ENCODE results near the gene ZNF329.
A peak's percentile ranks its signal among the peaks of the same experiment; 100 is the strongest.

Gene ZNF329

DNA sequence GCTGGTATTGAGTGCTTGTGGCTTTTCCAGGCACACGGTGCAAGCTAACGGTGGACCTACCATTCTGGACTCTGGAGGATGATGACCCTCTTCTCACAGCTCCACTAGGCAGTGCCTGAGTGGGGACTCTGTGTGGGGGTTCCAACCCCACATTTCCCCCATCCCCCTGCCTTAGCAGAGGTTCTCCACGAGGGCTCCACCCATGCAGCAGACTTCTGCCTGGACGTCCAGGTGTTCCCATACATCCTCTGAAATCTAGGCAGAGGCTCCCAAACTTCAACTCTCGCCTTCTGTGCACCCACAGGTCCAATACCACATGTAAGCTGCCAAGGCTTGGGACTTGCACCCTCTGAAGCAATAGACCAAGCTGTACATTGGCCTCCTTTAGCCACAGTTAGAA lies 27.2 kb downstream of the ZNF329 start:
- Histone ChIP-seq H3K27ac (ENCODE audit: low read depth, low read length) (no peak overlapping the region), H3K4me3 (ENCODE audit: low read depth in 1 of 5, low read length in 5 of 5) (peak overlapping the region; percentile 17 to 59 (median 32)), H3K36me3 (ENCODE audit: control insufficient read depth in 5 of 5, insufficient read depth in 5 of 5, low read length in 5 of 5) (peaks cover 7 to 19% (median 11%) of the 10 kb centered on the region in 5 donors), H3K27me3 (ENCODE audit: control insufficient read depth in 5 of 5, insufficient read depth in 4 of 5, low read length in 5 of 5) (no peaks in the 10 kb centered on the region), H3K9me3 (ENCODE audit: control insufficient read depth in 5 of 5, low read length in 5 of 5) (peaks cover 73 to 98% (median 94%) of the 10 kb centered on the region in 5 donors), H3K4me1 (ENCODE audit: control insufficient read depth in 5 of 5, insufficient read depth in 5 of 5, low read length in 5 of 5) (no peaks in the 10 kb centered on the region), H3K9ac (ENCODE audit: low read length in 5 of 5) (no peak overlapping the region)

DNA sequence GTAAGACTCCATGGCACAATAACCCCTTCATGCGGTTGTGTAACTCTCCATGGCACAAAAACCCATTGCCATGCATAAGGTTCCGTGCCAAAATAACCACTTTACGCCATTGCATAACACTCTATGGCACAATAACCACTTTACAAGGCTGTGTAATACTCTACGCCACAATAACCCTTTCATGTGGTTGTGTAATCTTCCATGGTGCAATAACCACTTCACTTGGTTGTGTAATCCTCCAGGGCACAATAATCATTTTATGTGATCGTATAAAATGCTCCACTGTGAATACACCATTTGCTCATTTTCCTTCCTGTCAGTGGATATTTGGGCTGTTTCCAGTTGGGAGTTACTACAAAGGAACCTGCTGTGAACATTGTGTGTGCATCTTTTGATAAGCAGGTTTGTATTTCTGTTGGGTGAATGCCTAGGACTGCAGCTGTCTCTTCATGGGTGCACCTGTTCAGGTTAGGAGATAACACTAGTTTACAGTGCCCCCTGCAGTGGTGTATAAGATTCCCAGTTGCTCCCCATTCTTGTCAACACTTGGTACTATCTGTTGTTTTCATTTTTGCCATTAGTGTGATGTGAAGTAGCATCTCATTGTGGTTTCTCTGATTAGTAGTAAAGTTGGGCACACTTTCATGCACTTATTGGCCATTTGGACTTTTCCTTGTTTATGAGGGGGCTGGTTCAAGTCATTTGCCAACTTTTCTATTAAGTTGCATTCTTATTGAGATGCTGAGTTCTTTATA lies 31.4 kb downstream of the ZNF329 start:
- Histone ChIP-seq H3K27ac (ENCODE audit: low read depth, low read length) (no peak overlapping the region), H3K4me3 (ENCODE audit: low read depth in 1 of 5, low read length in 5 of 5) (peak overlapping the region in 4 of 5 donors; percentile 24 to 51 (median 49))

GRCh38 chr19:58117841-58118575 lies 32.6 kb downstream of the ZNF329 start:
- Histone ChIP-seq H3K9ac (ENCODE audit: low read length in 5 of 5) (no peak overlapping the region), H3K4me3 (ENCODE audit: low read depth in 1 of 5, low read length in 5 of 5) (peak overlapping the region in 4 of 5 donors; percentile 2 to 61 (median 44)), H3K27me3 (ENCODE audit: control insufficient read depth in 5 of 5, insufficient read depth in 4 of 5, low read length in 5 of 5) (no peaks in the 10 kb centered on the region), H3K27ac (ENCODE audit: low read depth, low read length) (no peak overlapping the region), H3K36me3 (ENCODE audit: control insufficient read depth in 5 of 5, insufficient read depth in 5 of 5, low read length in 5 of 5) (no peaks in the 10 kb centered on the region), H3K9me3 (ENCODE audit: control insufficient read depth in 5 of 5, low read length in 5 of 5) (peaks cover 55 to 94% (median 91%) of the 10 kb centered on the region in 5 donors), H3K4me1 (ENCODE audit: control insufficient read depth in 5 of 5, insufficient read depth in 5 of 5, low read length in 5 of 5) (peaks cover 0 to 3% (median 0%) of the 10 kb centered on the region in 5 donors)

More for the DNA sequence above, 31.4 kb downstream of the ZNF329 start:
- peaks cover 0 to 3% (median 0%) of the 10 kb centered on the region in 5 donors for H3K4me1 ChIP-seq (ENCODE audit: control insufficient read depth in 5 of 5, insufficient read depth in 5 of 5, low read length in 5 of 5)
- H3K9me3 ChIP-seq (ENCODE audit: control insufficient read depth in 5 of 5, low read length in 5 of 5) = peaks cover 60 to 95% (median 91%) of the 10 kb centered on the region in 5 donors
- no peaks in the 10 kb centered on the region for H3K27me3 ChIP-seq (ENCODE audit: control insufficient read depth in 5 of 5, insufficient read depth in 4 of 5, low read length in 5 of 5)
- no peak overlapping the region for H3K9ac ChIP-seq (ENCODE audit: low read length in 5 of 5)
- no peaks in the 10 kb centered on the region for H3K36me3 ChIP-seq (ENCODE audit: control insufficient read depth in 5 of 5, insufficient read depth in 5 of 5, low read length in 5 of 5)

DNA sequence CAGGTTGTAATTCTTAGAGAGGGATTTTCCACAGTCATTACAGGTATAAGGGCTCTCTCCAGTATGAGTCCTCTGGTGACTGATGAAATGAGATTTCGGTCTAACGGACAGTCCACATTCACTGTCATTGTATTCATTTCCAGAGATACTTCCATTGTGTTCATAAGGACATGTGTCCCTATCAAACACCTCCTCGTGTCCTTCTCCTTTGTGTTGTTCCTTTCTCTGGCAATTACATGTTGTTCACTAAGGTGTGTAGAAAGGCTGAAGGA lies 42.1 kb downstream of the ZNF329 start:
- no peaks in the 10 kb centered on the region for H3K36me3 ChIP-seq (ENCODE audit: control insufficient read depth in 5 of 5, insufficient read depth in 5 of 5, low read length in 5 of 5)
- no peak overlapping the region for H3K27ac ChIP-seq (ENCODE audit: low read depth, low read length)
- H3K27me3 ChIP-seq (ENCODE audit: control insufficient read depth in 5 of 5, insufficient read depth in 4 of 5, low read length in 5 of 5) = no peaks in the 10 kb centered on the region
- peak overlapping the region in 4 of 5 donors; percentile 25 to 53 (median 50) for H3K4me3 ChIP-seq (ENCODE audit: low read depth in 1 of 5, low read length in 5 of 5)
- H3K9ac ChIP-seq (ENCODE audit: low read length in 5 of 5) = no peak overlapping the region
- peaks cover 53 to 89% (median 82%) of the 10 kb centered on the region in 5 donors for H3K9me3 ChIP-seq (ENCODE audit: control insufficient read depth in 5 of 5, low read length in 5 of 5)
- H3K4me1 ChIP-seq (ENCODE audit: control insufficient read depth in 5 of 5, insufficient read depth in 5 of 5, low read length in 5 of 5) = no peaks in the 10 kb centered on the region

DNA sequence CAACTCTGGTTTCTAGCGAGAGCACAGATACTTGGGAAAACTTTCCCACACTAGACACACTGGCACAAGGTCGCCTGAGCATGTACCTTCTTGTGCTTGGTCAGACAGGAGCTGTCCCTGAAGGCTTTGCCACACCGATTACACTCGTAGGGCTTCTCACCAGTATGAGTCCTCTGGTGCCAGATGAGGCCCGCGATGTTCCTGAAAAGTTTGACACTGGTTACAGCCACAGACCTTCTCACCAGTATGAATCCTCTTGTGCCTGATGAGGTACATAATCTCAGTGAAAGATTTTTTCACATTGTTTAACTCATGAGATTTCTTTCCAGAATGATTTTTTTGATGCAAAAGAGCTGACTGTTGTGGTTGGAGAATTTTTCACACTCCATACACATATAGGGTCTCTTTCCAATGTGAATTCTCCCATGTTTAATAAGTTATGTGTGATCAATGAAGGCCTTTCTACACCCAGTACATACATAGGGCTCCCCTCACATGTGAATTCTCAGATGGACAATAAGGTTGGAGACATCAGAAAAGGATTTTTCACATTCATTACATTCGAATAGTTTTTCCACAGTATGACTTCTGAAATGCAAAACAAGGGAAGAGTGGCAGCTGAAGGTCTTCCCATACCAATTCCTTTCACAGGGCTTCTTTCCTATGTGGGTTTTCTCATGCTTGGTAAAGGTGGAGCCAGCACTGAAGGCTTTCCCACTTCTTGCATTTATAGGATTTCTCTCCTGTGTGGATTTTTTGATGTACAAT lies 42.6 kb downstream of the ZNF329 start:
- H3K9me3 ChIP-seq (ENCODE audit: control insufficient read depth in 5 of 5, low read length in 5 of 5) = peaks cover 54 to 89% (median 82%) of the 10 kb centered on the region in 5 donors
- H3K4me1 ChIP-seq (ENCODE audit: control insufficient read depth in 5 of 5, insufficient read depth in 5 of 5, low read length in 5 of 5) = no peaks in the 10 kb centered on the region
- H3K9ac ChIP-seq (ENCODE audit: low read length in 5 of 5) = no peak overlapping the region
- H3K4me3 ChIP-seq (ENCODE audit: low read depth in 1 of 5, low read length in 5 of 5) = peak overlapping the region; percentile 31 to 53 (median 51)
- H3K36me3 ChIP-seq (ENCODE audit: control insufficient read depth in 5 of 5, insufficient read depth in 5 of 5, low read length in 5 of 5) = no peaks in the 10 kb centered on the region
- H3K27me3 ChIP-seq (ENCODE audit: control insufficient read depth in 5 of 5, insufficient read depth in 4 of 5, low read length in 5 of 5) = no peaks in the 10 kb centered on the region
- H3K27ac ChIP-seq (ENCODE audit: low read depth, low read length) = no peak overlapping the region

DNA sequence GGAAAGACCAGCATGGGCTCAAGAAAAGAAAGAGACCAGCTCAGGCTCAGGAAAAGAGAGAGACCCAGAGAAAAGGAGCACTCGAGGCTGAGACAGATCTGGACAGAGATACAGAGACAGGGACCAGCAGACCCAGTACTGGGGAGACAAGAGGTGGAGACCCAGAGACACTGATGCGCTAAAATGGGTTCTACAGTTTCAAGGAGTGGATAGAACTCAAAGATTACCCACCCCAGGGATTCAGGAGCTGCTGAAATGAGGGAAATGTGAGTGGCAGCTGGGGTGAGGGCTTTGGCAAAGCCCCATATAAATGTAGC lies 51.9 kb downstream of the ZNF329 start:
- Histone ChIP-seq H3K4me3 (ENCODE audit: low read depth in 1 of 5, low read length in 5 of 5) (peak overlapping the region; percentile 85 to 94 (median 87)), H3K9ac (ENCODE audit: low read length in 5 of 5) (peak overlapping the region; percentile 83 to 95 (median 90)), H3K9me3 (ENCODE audit: control insufficient read depth in 5 of 5, low read length in 5 of 5) (peaks cover 5 to 61% (median 40%) of the 10 kb centered on the region in 5 donors), H3K4me1 (ENCODE audit: control insufficient read depth in 5 of 5, insufficient read depth in 5 of 5, low read length in 5 of 5) (peaks cover 4 to 17% (median 15%) of the 10 kb centered on the region in 5 donors), H3K36me3 (ENCODE audit: control insufficient read depth in 5 of 5, insufficient read depth in 5 of 5, low read length in 5 of 5) (no peaks in the 10 kb centered on the region), H3K27ac (ENCODE audit: low read depth, low read length) (peak overlapping the region; percentile 99), H3K27me3 (ENCODE audit: control insufficient read depth in 5 of 5, insufficient read depth in 4 of 5, low read length in 5 of 5) (no peaks in the 10 kb centered on the region)

GRCh38 chr19:58097781-58098681 lies 52.6 kb downstream of the ZNF329 start, which contains the start of gene ZSCAN18:
Gene ZSCAN18, minus strand, starts transcription at chr19:58098231. Its CDS starts 7,964 bp downstream, at chr19:58090267.
- H3K4me1 ChIP-seq (ENCODE audit: control insufficient read depth in 5 of 5, insufficient read depth in 5 of 5, low read length in 5 of 5) = peaks cover 5 to 17% (median 15%) of the 10 kb centered on the region in 5 donors
- H3K4me3 ChIP-seq (ENCODE audit: low read depth in 1 of 5, low read length in 5 of 5) = peak within 1 kb of the TSS; percentile 85 to 94 (median 87)
- H3K27me3 ChIP-seq (ENCODE audit: control insufficient read depth in 5 of 5, insufficient read depth in 4 of 5, low read length in 5 of 5) = no peaks in the 10 kb centered on the region
- no peaks in the 10 kb centered on the region for H3K36me3 ChIP-seq (ENCODE audit: control insufficient read depth in 5 of 5, insufficient read depth in 5 of 5, low read length in 5 of 5)
- H3K27ac ChIP-seq (ENCODE audit: low read depth, low read length) = peak within 1 kb of the TSS; percentile 99
- H3K9ac ChIP-seq (ENCODE audit: low read length in 5 of 5) = peak within 1 kb of the TSS; percentile 83 to 95 (median 90)
- peaks cover 0 to 61% (median 38%) of the 10 kb centered on the region in 5 donors for H3K9me3 ChIP-seq (ENCODE audit: control insufficient read depth in 5 of 5, low read length in 5 of 5)

DNA sequence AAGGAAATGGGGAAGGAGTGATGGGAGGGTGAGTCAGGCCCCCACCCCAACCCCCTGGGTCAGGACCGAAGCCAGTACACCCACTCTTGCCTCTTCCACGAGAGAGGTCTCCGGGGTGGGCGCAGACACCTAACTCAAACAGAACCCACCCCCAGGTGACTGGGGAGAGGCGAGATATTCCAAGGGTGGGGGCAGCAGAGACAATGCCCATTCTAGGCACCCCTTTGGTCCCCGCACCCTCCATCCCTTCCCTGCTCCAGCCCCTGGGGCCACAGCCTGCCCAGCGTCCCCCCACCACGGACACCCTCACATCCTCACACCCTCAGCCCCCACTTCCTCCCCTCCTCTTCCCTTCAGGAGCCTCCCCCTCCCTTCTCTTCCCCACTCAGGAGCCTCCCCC lies 53.2 kb downstream of the ZNF329 start:
- Histone ChIP-seq H3K27ac (ENCODE audit: low read depth, low read length) (no peak overlapping the region), H3K9ac (ENCODE audit: low read length in 5 of 5) (peak overlapping the region in 3 of 5 donors; percentile 29 to 56 (median 47)), H3K9me3 (ENCODE audit: control insufficient read depth in 5 of 5, low read length in 5 of 5) (peaks cover 0 to 55% (median 36%) of the 10 kb centered on the region in 5 donors), H3K4me1 (ENCODE audit: control insufficient read depth in 5 of 5, insufficient read depth in 5 of 5, low read length in 5 of 5) (peaks cover 5 to 17% (median 15%) of the 10 kb centered on the region in 5 donors), H3K27me3 (ENCODE audit: control insufficient read depth in 5 of 5, insufficient read depth in 4 of 5, low read length in 5 of 5) (no peaks in the 10 kb centered on the region), H3K4me3 (ENCODE audit: low read depth in 1 of 5, low read length in 5 of 5) (peak overlapping the region; percentile 62 to 94 (median 86)), H3K36me3 (ENCODE audit: control insufficient read depth in 5 of 5, insufficient read depth in 5 of 5, low read length in 5 of 5) (no peaks in the 10 kb centered on the region)

DNA sequence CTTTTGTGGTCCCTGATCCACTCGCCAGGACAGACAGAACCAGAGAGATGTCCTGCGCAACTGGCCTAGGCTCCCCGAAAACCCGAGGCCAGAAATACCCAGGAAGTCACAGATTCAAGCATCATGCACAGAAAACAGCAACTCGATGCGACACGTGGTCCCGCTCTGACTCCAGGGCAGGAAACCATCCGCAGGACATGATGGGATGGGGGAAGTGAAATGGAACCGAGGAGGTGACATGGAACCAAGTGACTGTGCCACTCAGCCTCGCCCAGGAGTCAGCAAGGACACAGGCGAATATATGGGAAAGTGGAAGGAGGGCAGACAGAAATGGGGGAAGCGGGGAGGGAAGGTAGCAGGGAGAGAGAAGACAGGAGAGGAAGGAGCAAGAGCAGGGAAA lies 53.7 kb downstream of the ZNF329 start:
- H3K27ac ChIP-seq (ENCODE audit: low read depth, low read length) = no peak overlapping the region
- no peaks in the 10 kb centered on the region for H3K27me3 ChIP-seq (ENCODE audit: control insufficient read depth in 5 of 5, insufficient read depth in 4 of 5, low read length in 5 of 5)
- H3K36me3 ChIP-seq (ENCODE audit: control insufficient read depth in 5 of 5, insufficient read depth in 5 of 5, low read length in 5 of 5) = peaks cover 0 to under 1% (median 0%) of the 10 kb centered on the region in 5 donors
- H3K4me1 ChIP-seq (ENCODE audit: control insufficient read depth in 5 of 5, insufficient read depth in 5 of 5, low read length in 5 of 5) = peaks cover 5 to 17% (median 15%) of the 10 kb centered on the region in 5 donors
- H3K9me3 ChIP-seq (ENCODE audit: control insufficient read depth in 5 of 5, low read length in 5 of 5) = peaks cover 0 to 53% (median 32%) of the 10 kb centered on the region in 5 donors
- H3K9ac ChIP-seq (ENCODE audit: low read length in 5 of 5) = peak overlapping the region in 3 of 5 donors; percentile 29 to 56 (median 47)
- H3K4me3 ChIP-seq (ENCODE audit: low read depth in 1 of 5, low read length in 5 of 5) = peak overlapping the region; percentile 62 to 94 (median 86)

Data from subcutaneous abdominal adipose tissue (tissue), 5 donors.